Fibroblast of lung (primary cell): ENCODE measurements around the gene CCDC57.

Source experiments
- CTCF ChIP-seq, 2 donors: IDR thresholded peaks in 1 of 2; conservative IDR thresholded peaks in 1 of 2; 1 replicate in 1 of 2; 2 replicates in 1 of 2; pipeline ENCODE4 v1.5.1; 2011 to 2012; ENCODE audit warnings: low read length in 2 of 2, control low read depth in 1 of 2, inconsistent platforms in 1 of 2, low read depth in 1 of 2, mild to moderate bottlenecking in 1 of 2
- EZH2 ChIP-seq: IDR thresholded peaks from 2 replicates; pipeline ENCODE4 v1.5.1; 2012; ENCODE audit warnings: low read length, control low read depth, mild to moderate bottlenecking; ENCODE audit errors: missing control alignments

- TF ChIP-seq CTCF (conservative IDR thresholded peaks at IDR 0.05 in 1 of 2, IDR thresholded peaks at IDR 0.05 in 1 of 2; ENCODE audit: low read depth in 1 of 2, low read length in 2 of 2) (no peak), EZH2 (no peak)
These were observed 153.2 kb downstream of the CCDC57 start for GRCh38 chr17:82059272-82060000.
